ENCODE data around the gene CPED1. TPM values are rescaled to one million over a fixed set of nuclear protein-coding genes. Genes with fewer than 3 reads are reported as not detected.
A peak's percentile ranks its signal among the peaks of the same experiment; 100 is the strongest.

CPED1 gene
- total and polyA plus RNA-seq, 3 experiments from 2014 or later = 0.09 to 0.27 TPM; not detected in 1

GRCh38 chr7:120990468-120991118 is 2.1 kb downstream of the CPED1 start:
- Histone ChIP-seq H3K4me1 (ENCODE audit: insufficient read depth, low read length) (peaks cover 15% of the 10 kb centered on the region), H3K9me3 (ENCODE audit: low read length) (no peaks in the 10 kb centered on the region), H3K4me3 (ENCODE audit: low read length) (no peak overlapping the region), H3K27ac (ENCODE audit: low read depth, low read length) (peak overlapping the region; percentile 81), H3K27me3 (ENCODE audit: insufficient read depth, low read length, poor library complexity, severe bottlenecking) (peaks cover 27% of the 10 kb centered on the region), H3K36me3 (ENCODE audit: insufficient read depth, low read length) (no peaks in the 10 kb centered on the region)
- no peak overlapping the region for H3K4me3 Mint-ChIP-seq
- POLR2A ChIA-PET = no interaction called here
- peaks cover 38 to 76% of the 10 kb centered on the region in 2 donors for H3K27me3 Mint-ChIP-seq
- CTCF ChIA-PET = no interaction called here
- no peak overlapping the region for H3K27ac Mint-ChIP-seq
- no peaks in the 10 kb centered on the region for H3K9me3 Mint-ChIP-seq
- no peak for DNase-seq
- H3K36me3 Mint-ChIP-seq = no peaks in the 10 kb centered on the region
- peaks cover 12 to 20% (median 19%) of the 10 kb centered on the region in 3 donors for H3K4me1 Mint-ChIP-seq

- Mint-ChIP-seq H3K4me1 (peaks cover 14 to 24% (median 23%) of the 10 kb centered on the region in 3 donors), H3K4me3 (no peak overlapping the region), H3K36me3 (no peaks in the 10 kb centered on the region), H3K27ac (no peak overlapping the region), H3K27me3 (peaks cover 37 to 71% of the 10 kb centered on the region in 2 donors), H3K9me3 (no peaks in the 10 kb centered on the region)
- H3K36me3 ChIP-seq (ENCODE audit: insufficient read depth, low read length) = no peaks in the 10 kb centered on the region
- DNase-seq = no peak
- no peak overlapping the region for H3K4me3 ChIP-seq (ENCODE audit: low read length)
- POLR2A ChIA-PET = no interaction called here
- H3K4me1 ChIP-seq (ENCODE audit: insufficient read depth, low read length) = peaks cover 20% of the 10 kb centered on the region
- no peaks in the 10 kb centered on the region for H3K9me3 ChIP-seq (ENCODE audit: low read length)
- peak overlapping the region; percentile 62 for H3K27ac ChIP-seq (ENCODE audit: low read depth, low read length)
- peaks cover 27% of the 10 kb centered on the region for H3K27me3 ChIP-seq (ENCODE audit: insufficient read depth, low read length, poor library complexity, severe bottlenecking)
- CTCF ChIA-PET = no interaction called here
Measured at GRCh38 chr7:120991161-120991560, 2.6 kb downstream of the CPED1 start.

- no peaks in the 10 kb centered on the region for H3K36me3 ChIP-seq (ENCODE audit: insufficient read depth, low read length)
- CTCF ChIA-PET = no interaction called here
- Mint-ChIP-seq H3K9me3 (no peaks in the 10 kb centered on the region), H3K4me3 (no peak overlapping the region), H3K36me3 (no peaks in the 10 kb centered on the region), H3K27ac (no peak overlapping the region), H3K27me3 (peaks cover 34 to 67% of the 10 kb centered on the region in 2 donors), H3K4me1 (peaks cover 19 to 29% (median 27%) of the 10 kb centered on the region in 3 donors)
- H3K4me3 ChIP-seq (ENCODE audit: low read length) = no peak overlapping the region
- H3K27me3 ChIP-seq (ENCODE audit: insufficient read depth, low read length, poor library complexity, severe bottlenecking) = peaks cover 27% of the 10 kb centered on the region
- peak overlapping the region; percentile 62 for H3K27ac ChIP-seq (ENCODE audit: low read depth, low read length)
- no peak for DNase-seq
- H3K9me3 ChIP-seq (ENCODE audit: low read length) = no peaks in the 10 kb centered on the region
- peaks cover 24% of the 10 kb centered on the region for H3K4me1 ChIP-seq (ENCODE audit: insufficient read depth, low read length)
- POLR2A ChIA-PET = no interaction called here
Measured at GRCh38 chr7:120991581-120991980, 3.1 kb downstream of the CPED1 start.

DNA sequence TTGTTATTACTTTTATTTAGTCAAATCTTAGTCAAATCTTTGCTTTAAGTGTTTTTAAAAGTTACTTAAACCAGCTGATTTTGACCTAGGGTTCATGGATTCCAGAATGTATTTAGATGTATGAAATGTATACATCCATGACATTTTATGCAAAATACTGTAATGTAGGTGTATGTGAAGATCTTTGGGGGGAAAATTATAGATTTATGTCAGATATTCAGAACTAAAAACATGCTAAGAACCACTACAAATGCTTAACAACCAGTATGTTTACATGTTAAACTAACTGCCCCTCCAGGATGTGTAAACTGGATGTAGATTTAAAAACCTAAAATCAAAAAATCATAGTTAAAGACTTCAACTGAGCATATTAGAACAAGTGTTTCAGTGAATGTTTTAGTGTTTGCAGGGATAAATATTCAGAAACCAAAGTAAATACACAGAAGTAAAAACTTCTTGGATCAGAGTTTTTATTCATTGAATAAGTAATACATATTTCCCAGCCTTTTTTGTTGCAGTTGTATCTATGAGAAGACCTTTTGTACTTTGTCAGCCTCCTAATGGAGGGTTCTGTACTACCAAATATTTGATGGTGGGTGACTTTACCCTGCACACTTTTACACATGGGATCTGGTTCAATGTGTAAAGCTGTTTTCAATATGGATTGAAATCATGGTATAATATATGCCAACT is 3.9 kb downstream of the CPED1 start:
- ChIA-PET CTCF (no interaction called here), POLR2A (no interaction called here)
- H3K4me1 Mint-ChIP-seq = peaks cover 22 to 34% (median 32%) of the 10 kb centered on the region in 3 donors
- H3K27me3 Mint-ChIP-seq = peaks cover 34 to 63% of the 10 kb centered on the region in 2 donors
- no peak for DNase-seq
- H3K36me3 ChIP-seq (ENCODE audit: insufficient read depth, low read length) = no peaks in the 10 kb centered on the region
- H3K27ac Mint-ChIP-seq = no peak overlapping the region
- H3K9me3 Mint-ChIP-seq = no peaks in the 10 kb centered on the region
- no peak overlapping the region for H3K4me3 ChIP-seq (ENCODE audit: low read length)
- peaks cover 27% of the 10 kb centered on the region for H3K27me3 ChIP-seq (ENCODE audit: insufficient read depth, low read length, poor library complexity, severe bottlenecking)
- H3K36me3 Mint-ChIP-seq = no peaks in the 10 kb centered on the region
- H3K4me3 Mint-ChIP-seq = no peak overlapping the region
- H3K27ac ChIP-seq (ENCODE audit: low read depth, low read length) = peak overlapping the region; percentile 62
- no peaks in the 10 kb centered on the region for H3K9me3 ChIP-seq (ENCODE audit: low read length)
- H3K4me1 ChIP-seq (ENCODE audit: insufficient read depth, low read length) = peaks cover 28% of the 10 kb centered on the region

DNA sequence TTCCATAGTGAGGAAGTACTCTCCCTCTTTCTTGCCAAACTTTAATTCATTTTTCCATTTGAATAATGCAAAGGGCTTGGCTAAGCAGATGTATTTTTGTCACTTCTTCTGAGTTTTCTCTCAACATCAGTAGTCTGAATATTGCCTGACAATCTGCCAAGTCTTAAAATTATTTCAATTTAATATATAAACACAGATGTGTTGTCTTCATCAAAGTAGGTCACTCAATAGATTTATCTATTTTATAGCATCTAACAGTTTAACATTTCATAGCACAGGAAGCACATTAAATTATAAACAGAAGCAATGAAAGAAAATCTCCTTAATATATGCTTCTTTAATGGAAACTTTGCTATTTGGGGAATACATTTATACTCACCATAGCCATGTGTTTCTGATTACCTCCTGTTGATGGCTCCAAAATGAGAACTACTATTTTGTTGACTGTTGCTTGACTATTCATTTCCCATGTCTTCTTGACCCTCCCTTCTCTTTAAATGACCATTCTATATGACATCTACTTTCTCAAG is 4.5 kb downstream of the CPED1 start:
- Histone ChIP-seq H3K4me3 (ENCODE audit: low read length) (no peak overlapping the region), H3K36me3 (ENCODE audit: insufficient read depth, low read length) (no peaks in the 10 kb centered on the region), H3K27me3 (ENCODE audit: insufficient read depth, low read length, poor library complexity, severe bottlenecking) (peaks cover 26% of the 10 kb centered on the region), H3K9me3 (ENCODE audit: low read length) (no peaks in the 10 kb centered on the region), H3K4me1 (ENCODE audit: insufficient read depth, low read length) (peaks cover 24% of the 10 kb centered on the region), H3K27ac (ENCODE audit: low read depth, low read length) (peak overlapping the region; percentile 62)
- Mint-ChIP-seq H3K9me3 (no peaks in the 10 kb centered on the region), H3K27ac (no peak overlapping the region), H3K4me1 (peaks cover 18 to 28% (median 25%) of the 10 kb centered on the region in 3 donors), H3K4me3 (no peak overlapping the region), H3K36me3 (no peaks in the 10 kb centered on the region), H3K27me3 (peaks cover 34 to 57% of the 10 kb centered on the region in 2 donors)
- CTCF ChIA-PET = no interaction called here
- DNase-seq = no peak
- POLR2A ChIA-PET = no interaction called here

GRCh38 chr7:120993553-120994191 is 5.2 kb downstream of the CPED1 start:
- H3K27ac Mint-ChIP-seq = no peak overlapping the region
- H3K36me3 ChIP-seq (ENCODE audit: insufficient read depth, low read length) = no peaks in the 10 kb centered on the region
- POLR2A ChIA-PET = no interaction called here

DNA sequence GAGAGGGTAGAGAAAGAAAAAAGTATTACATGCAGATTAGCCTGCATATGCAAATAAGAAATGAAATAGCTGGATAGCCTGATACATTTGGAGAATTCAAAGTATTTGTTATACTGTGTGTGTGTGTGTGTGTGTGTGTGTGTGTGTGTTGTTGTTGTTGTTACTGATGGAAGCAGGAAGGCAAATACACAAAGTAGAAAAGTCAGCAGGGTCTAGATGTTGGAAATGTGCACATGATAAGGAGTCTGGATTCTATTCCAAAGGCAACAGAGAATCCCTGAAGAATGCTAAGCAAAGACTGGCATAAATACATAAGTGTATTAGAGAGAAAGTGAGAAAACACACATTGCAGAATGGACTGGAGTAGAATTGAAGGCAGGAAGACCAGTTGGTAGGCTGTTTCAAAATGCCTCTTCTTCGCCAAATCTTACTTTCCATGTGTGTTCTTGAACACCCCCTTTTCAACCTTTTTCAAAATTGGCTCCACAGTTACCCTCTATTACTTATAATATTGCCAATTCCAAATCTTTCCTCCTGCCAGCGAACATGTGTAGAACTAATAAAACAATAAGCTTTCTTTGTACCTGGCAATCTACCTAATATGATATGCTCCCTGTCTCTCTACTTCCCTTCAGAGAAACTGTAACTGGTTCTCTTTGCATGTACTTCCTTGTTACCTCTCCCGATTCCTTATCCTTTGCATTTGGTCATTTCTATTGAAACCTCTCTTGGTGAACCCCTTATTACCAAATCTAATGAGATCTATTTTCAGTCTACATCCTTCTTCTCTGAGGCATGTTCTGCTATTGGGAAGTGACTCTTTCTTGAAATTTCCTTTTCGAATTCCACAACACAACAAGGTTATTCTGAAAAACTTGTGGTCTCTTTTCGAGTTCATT is 6.2 kb downstream of the CPED1 start:
- H3K9me3 Mint-ChIP-seq = no peaks in the 10 kb centered on the region
- CTCF ChIA-PET = interaction anchor here (1.2 kb wide), 1 partner anchor 9 kb away, joined by 3 read pairs; no protein-coding TSS in a partner anchor
- no peak overlapping the region for H3K4me3 ChIP-seq (ENCODE audit: low read length)

More at GRCh38 chr7:120993553-120994191, 5.2 kb downstream of the CPED1 start:
- no peak for DNase-seq
- Mint-ChIP-seq H3K4me1 (peaks cover 12 to 21% (median 19%) of the 10 kb centered on the region in 3 donors), H3K9me3 (no peaks in the 10 kb centered on the region), H3K4me3 (no peak overlapping the region), H3K36me3 (no peaks in the 10 kb centered on the region), H3K27me3 (peaks cover 32 to 56% of the 10 kb centered on the region in 2 donors)
- H3K27me3 ChIP-seq (ENCODE audit: insufficient read depth, low read length, poor library complexity, severe bottlenecking) = peaks cover 19% of the 10 kb centered on the region
- H3K4me3 ChIP-seq (ENCODE audit: low read length) = no peak overlapping the region
- CTCF ChIA-PET = interaction anchor here (1.2 kb wide), 1 partner anchor 8 kb away, joined by 3 read pairs; no protein-coding TSS in a partner anchor
- peaks cover 18% of the 10 kb centered on the region for H3K4me1 ChIP-seq (ENCODE audit: insufficient read depth, low read length)
- H3K9me3 ChIP-seq (ENCODE audit: low read length) = no peaks in the 10 kb centered on the region
- peak overlapping the region; percentile 62 for H3K27ac ChIP-seq (ENCODE audit: low read depth, low read length)

More for the DNA sequence above, 6.2 kb downstream of the CPED1 start:
- POLR2A ChIA-PET = interaction anchor here (0.7 kb wide), 1 partner anchor 8 kb away, joined by 3 read pairs; no protein-coding TSS in a partner anchor
- Mint-ChIP-seq H3K4me3 (no peak overlapping the region), H3K36me3 (no peaks in the 10 kb centered on the region), H3K27ac (no peak overlapping the region), H3K27me3 (peaks cover 22 to 45% of the 10 kb centered on the region in 2 donors), H3K4me1 (peaks cover 10 to 16% (median 13%) of the 10 kb centered on the region in 3 donors)
- Histone ChIP-seq H3K4me1 (ENCODE audit: insufficient read depth, low read length) (peaks cover 15% of the 10 kb centered on the region), H3K9me3 (ENCODE audit: low read length) (no peaks in the 10 kb centered on the region), H3K36me3 (ENCODE audit: insufficient read depth, low read length) (no peaks in the 10 kb centered on the region), H3K27me3 (ENCODE audit: insufficient read depth, low read length, poor library complexity, severe bottlenecking) (peaks cover 9% of the 10 kb centered on the region), H3K27ac (ENCODE audit: low read depth, low read length) (peak overlapping the region; percentile 62)
- no peak for DNase-seq

All from CD8-positive, alpha-beta memory T cell (primary cell).